Activated CD8-positive, alpha-beta T cell treated with anti-CD3 and anti-CD28 coated beads, Interleukin-2, amount 10 ng/mL, durations not matched to agents 7 days and 5 days (primary cell): ENCODE measurements around the gene SPP1. TPM values are rescaled to one million over a fixed set of nuclear protein-coding genes. Genes with fewer than 3 reads are reported as not detected.
"Not testable (repeated sequence)": the region's sequence is repeated elsewhere in the genome, so short reads cannot be mapped to it uniquely, and the experiment has no call there.

Source experiments
- ATAC-seq: fragments of 150-1000 bp; cut with Tn5 transposase; one replicate; pipeline ENCODE4 v1.10.0; 2021; ENCODE audit warnings: moderate library complexity
- CTCF ChIA-PET: fragments of 350-600 bp; sonication (Branson Sonifier 250); formaldehyde crosslinking; loops from one replicate; lab custom pipeline; 2021; ENCODE audit warnings: antibody characterized with exemption; lab: Charles Lee
- POLR2A ChIA-PET: fragments of 350-600 bp; sonication (Branson Sonifier 250); formaldehyde crosslinking; loops from one replicate; lab custom pipeline; 2021; ENCODE audit warnings: antibody characterized with exemption; lab: Charles Lee
- DNase-seq: peaks from one replicate; pipeline ENCODE4 v3.0.0-alpha.2; 2020
- H3K27ac Mint-ChIP-seq: one replicate; pipeline ENCODE4 v1.8.0; 2021; ENCODE audit warnings: mild to moderate bottlenecking, mixed read lengths
- H3K27me3 Mint-ChIP-seq: one replicate; pipeline ENCODE4 v1.8.0; 2021; ENCODE audit warnings: low read depth, mixed read lengths
- H3K36me3 Mint-ChIP-seq: one replicate; pipeline ENCODE4 v1.8.0; 2021; ENCODE audit warnings: low read depth, mixed read lengths
- H3K4me1 Mint-ChIP-seq: one replicate; pipeline ENCODE4 v1.8.0; 2021; ENCODE audit warnings: low read depth, mixed read lengths
- H3K4me3 Mint-ChIP-seq: one replicate; pipeline ENCODE4 v1.8.0; 2021; ENCODE audit warnings: mild to moderate bottlenecking, mixed read lengths
- H3K9me3 Mint-ChIP-seq: one replicate; pipeline ENCODE4 v1.8.0; 2022; ENCODE audit warnings: mixed read lengths; ENCODE audit not compliant: insufficient read depth
- total RNA-seq, 2 experiments: library from RNA; stranded (reverse); gene quantifications; one replicate each; pipeline ENCODE4 v1.2.3, GENCODE V29; 2021

SPP1 gene
- total RNA-seq, 2 experiments from 2014 or later, result not detected

- ATAC-seq, H3K4me1 Mint-ChIP-seq, POLR2A ChIA-PET, CTCF ChIA-PET, H3K4me3 Mint-ChIP-seq, DNase-seq, H3K36me3 Mint-ChIP-seq, H3K9me3 Mint-ChIP-seq, H3K27ac Mint-ChIP-seq: not testable (repeated sequence)
- H3K27me3 Mint-ChIP-seq, result peaks cover 10% of the 10 kb centered on the region
Observed at GRCh38 chr4:87940809-87941208, 34.7 kb upstream of the SPP1 start.

DNA sequence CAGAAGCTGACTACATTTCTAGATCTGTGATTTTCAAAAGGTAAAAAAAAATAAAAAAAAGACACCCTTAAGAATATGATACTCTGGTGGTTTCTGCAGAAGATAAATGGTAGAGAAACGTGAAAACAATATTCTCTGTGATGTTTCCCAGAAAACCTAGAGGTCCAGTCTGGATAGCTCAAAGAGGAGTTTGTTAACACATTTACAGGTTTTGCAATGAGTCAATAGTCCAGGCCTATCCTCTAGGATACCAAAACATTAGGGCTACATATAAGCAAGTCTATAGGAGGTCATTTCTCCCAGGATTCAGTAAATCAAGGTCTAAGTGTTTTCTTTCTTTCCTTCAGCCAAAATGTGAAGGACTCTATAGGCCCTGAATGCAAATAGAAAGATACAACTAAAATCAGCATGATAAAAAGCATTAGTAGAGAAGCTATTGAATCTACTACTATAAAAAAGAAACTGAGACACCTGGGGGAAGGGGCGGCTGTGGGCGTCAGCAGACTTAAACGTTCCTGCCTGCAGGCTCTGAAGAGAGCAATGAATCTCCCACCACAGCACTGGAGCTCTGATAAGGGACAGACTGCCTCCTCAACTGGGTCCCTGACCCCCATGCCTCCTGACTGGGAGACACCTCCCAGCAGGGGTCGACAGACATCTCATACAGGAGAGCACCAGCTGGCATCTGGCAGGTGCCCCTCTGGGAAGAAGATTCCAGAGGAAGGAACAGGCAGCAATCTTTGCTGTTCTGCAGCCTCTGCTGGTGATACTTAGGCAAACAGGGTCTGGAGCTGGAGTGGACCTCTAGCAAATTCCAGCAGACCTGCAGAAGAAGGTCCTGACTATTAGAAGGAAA is 33.7 kb upstream of the SPP1 start:
- ChIA-PET POLR2A (no interaction called here), CTCF (no interaction called here)
- Mint-ChIP-seq H3K4me1 (no peaks in the 10 kb centered on the region), H3K36me3 (no peaks in the 10 kb centered on the region), H3K4me3 (no peak overlapping the region), H3K9me3 (no peaks in the 10 kb centered on the region), H3K27me3 (peaks cover 10% of the 10 kb centered on the region), H3K27ac (no peak overlapping the region)
- DNase-seq (no peak), ATAC-seq (no peak)

GRCh38 chr4:87943660-87944149 is 31.8 kb upstream of the SPP1 start:
- H3K27ac Mint-ChIP-seq, result no peak overlapping the region

DNA sequence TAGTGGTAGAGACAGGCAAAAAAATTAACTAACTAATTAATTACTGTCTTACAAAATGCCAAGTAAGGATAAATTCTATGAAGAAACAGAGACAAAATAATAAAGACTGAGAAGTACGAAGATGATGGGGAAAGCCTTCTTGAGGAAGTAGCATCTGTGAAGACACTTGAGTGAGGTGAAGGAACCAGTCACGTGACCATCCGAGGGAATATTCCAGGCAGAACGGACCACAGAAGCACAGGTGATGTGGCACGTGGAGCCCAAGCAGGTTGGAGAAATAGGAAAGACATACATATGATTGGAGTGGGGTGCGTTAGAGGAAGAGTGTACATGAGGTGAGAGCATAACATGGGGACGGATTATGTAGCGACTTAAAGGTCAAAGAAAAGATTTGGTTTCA is 30.5 kb upstream of the SPP1 start:
- no peaks in the 10 kb centered on the region for H3K36me3 Mint-ChIP-seq
- no peaks in the 10 kb centered on the region for H3K4me1 Mint-ChIP-seq
- DNase-seq, result no peak
- ChIA-PET POLR2A (no interaction called here), CTCF (interaction anchor here (1.2 kb wide), 1 partner anchor 30 kb away, joined by 5 read pairs; the partner anchor contains the start of gene SPP1)
- no peaks in the 10 kb centered on the region for H3K9me3 Mint-ChIP-seq
- no peak for ATAC-seq
- H3K27ac Mint-ChIP-seq, result no peak overlapping the region
- peaks cover 12% of the 10 kb centered on the region for H3K27me3 Mint-ChIP-seq
- no peak overlapping the region for H3K4me3 Mint-ChIP-seq

More at GRCh38 chr4:87943660-87944149, 31.8 kb upstream of the SPP1 start:
- no peak overlapping the region for H3K4me3 Mint-ChIP-seq
- no peaks in the 10 kb centered on the region for H3K36me3 Mint-ChIP-seq
- peaks cover 10% of the 10 kb centered on the region for H3K27me3 Mint-ChIP-seq
- DNase-seq (no peak), ATAC-seq (no peak)
- no peaks in the 10 kb centered on the region for H3K9me3 Mint-ChIP-seq
- ChIA-PET CTCF (interaction anchor here (1.2 kb wide), 1 partner anchor 31 kb away, joined by 5 read pairs; the partner anchor contains the start of gene SPP1), POLR2A (no interaction called here)
- H3K4me1 Mint-ChIP-seq, result no peaks in the 10 kb centered on the region

DNA sequence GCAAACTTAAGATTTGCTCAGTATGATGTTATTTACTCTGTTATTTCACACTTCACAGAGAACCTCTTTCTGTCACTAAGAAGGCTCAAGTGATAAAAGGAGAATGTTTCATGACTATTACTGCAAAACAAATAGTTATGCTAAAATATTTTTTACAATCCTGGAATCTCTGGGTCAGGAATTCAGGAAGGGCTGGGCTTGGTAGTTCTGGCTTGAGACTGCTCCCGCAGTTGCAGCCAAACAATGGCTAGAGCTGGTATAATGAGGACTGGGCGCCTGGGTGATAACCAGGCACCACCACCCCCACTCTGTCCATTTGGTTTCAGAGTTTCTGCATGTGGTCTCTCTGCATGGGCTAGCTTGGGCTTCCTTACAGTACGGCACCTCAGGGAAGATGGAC is 28.7 kb upstream of the SPP1 start:
- H3K36me3 Mint-ChIP-seq, result no peaks in the 10 kb centered on the region
- no peaks in the 10 kb centered on the region for H3K4me1 Mint-ChIP-seq
- DNase-seq (no peak), ATAC-seq (no peak)
- H3K4me3 Mint-ChIP-seq, result no peak overlapping the region
- CTCF ChIA-PET, result no interaction called here
- no peaks in the 10 kb centered on the region for H3K9me3 Mint-ChIP-seq
- POLR2A ChIA-PET, result no interaction called here
- no peak overlapping the region for H3K27ac Mint-ChIP-seq
- H3K27me3 Mint-ChIP-seq, result peaks cover 9% of the 10 kb centered on the region

DNA sequence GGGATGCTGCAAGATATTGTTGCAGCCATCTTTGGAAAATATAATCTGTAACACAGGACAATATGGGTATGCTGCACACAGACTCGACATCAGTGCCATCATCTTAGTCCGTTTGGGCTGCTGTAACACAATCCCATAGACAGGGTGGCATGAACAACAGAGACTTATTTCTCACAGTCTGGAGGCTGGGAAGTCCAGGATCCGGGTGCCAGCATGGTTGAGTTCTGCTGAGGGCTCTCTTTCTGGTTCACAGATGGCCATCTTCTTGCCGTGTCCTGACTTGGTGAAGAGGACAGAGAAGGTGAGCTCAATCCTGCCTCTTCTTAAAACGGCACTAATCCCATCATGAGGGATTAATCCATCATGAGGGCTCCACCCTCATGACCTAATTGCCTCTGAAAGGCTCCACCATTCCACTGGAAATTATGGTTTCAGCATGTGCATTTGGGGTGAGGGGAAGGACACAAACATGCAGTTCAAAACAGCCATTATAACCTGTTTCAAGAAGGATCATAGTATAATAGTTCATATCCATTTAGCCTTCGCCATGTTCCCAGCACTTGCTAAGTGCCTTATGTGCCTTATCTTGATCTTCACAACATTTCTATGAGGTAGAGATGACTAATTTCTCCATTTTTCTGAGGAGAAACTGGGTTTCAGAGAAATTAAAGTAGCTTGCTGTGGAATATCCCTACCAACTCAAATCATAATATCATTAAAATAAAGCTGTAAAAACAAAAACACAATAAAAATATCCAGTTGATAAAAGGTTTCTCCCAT is 27.9 kb upstream of the SPP1 start:
- Mint-ChIP-seq H3K27ac (no peak overlapping the region), H3K4me1 (no peaks in the 10 kb centered on the region), H3K9me3 (no peaks in the 10 kb centered on the region), H3K4me3 (no peak overlapping the region), H3K36me3 (no peaks in the 10 kb centered on the region), H3K27me3 (peaks cover 11% of the 10 kb centered on the region)
- ATAC-seq (no peak), DNase-seq (no peak)
- ChIA-PET POLR2A (no interaction called here), CTCF (no interaction called here)

GRCh38 chr4:87949961-87950360 is 25.6 kb upstream of the SPP1 start:
- Mint-ChIP-seq H3K9me3 (no peaks in the 10 kb centered on the region), H3K4me3 (no peak overlapping the region), H3K27me3 (peaks cover 7% of the 10 kb centered on the region), H3K36me3 (no peaks in the 10 kb centered on the region), H3K27ac (no peak overlapping the region), H3K4me1 (no peaks in the 10 kb centered on the region)
- CTCF ChIA-PET, result no interaction called here
- no peak for DNase-seq
- POLR2A ChIA-PET, result no interaction called here
- ATAC-seq, result no peak

GRCh38 chr4:87950493-87950892 is 25.0 kb upstream of the SPP1 start:
- H3K9me3 Mint-ChIP-seq, result no peaks in the 10 kb centered on the region
- no peaks in the 10 kb centered on the region for H3K36me3 Mint-ChIP-seq
- peaks cover 9% of the 10 kb centered on the region for H3K27me3 Mint-ChIP-seq
- no peak overlapping the region for H3K27ac Mint-ChIP-seq
- CTCF ChIA-PET, result no interaction called here
- ATAC-seq (no peak), DNase-seq (no peak)
- no peak overlapping the region for H3K4me3 Mint-ChIP-seq
- no peaks in the 10 kb centered on the region for H3K4me1 Mint-ChIP-seq
- POLR2A ChIA-PET, result no interaction called here

DNA sequence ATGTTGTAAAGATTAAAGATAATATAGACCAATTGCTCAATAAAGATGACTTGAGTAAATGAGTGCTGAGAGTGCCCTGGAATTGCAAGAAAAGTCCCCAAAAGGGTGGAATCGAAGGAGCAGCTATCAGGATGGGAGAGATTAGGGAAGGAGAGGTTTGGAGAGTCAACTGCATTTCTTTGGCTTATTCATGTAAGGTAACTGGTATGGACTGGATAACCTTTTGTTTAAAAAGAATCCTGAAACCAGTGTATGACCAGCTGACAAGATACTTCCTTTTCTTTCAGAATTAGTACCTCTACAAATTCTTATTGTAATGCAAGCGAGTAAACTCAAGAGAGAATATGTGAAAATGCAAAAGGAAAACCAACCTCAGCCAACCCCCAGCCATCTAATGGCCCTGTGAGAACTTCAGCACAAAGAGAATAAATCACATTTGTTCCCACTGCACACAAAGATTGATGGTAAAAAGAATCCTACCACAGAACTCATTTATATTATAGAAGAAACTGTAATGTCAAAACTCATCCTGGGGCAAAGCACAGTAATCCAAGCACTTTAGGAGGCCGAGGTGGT is 24.5 kb upstream of the SPP1 start:
- ChIA-PET CTCF (no interaction called here), POLR2A (no interaction called here)
- Mint-ChIP-seq H3K27ac (no peak overlapping the region), H3K4me1 (no peaks in the 10 kb centered on the region), H3K9me3 (no peaks in the 10 kb centered on the region), H3K36me3 (no peaks in the 10 kb centered on the region), H3K4me3 (no peak overlapping the region), H3K27me3 (peaks cover 10% of the 10 kb centered on the region)
- ATAC-seq (no peak), DNase-seq (no peak)

- H3K9me3 Mint-ChIP-seq, result no peaks in the 10 kb centered on the region
- no peak overlapping the region for H3K27ac Mint-ChIP-seq
- H3K36me3 Mint-ChIP-seq, result no peaks in the 10 kb centered on the region
- DNase-seq (no peak), ATAC-seq (no peak)
- ChIA-PET POLR2A (no interaction called here), CTCF (interaction anchor here (4.2 kb wide), 1 partner anchor 19 kb away, joined by 16 read pairs; no protein-coding TSS in a partner anchor)
- no peak overlapping the region for H3K4me3 Mint-ChIP-seq
- peaks cover 10% of the 10 kb centered on the region for H3K27me3 Mint-ChIP-seq
- no peaks in the 10 kb centered on the region for H3K4me1 Mint-ChIP-seq
Observed at GRCh38 chr4:87953826-87954225, 21.7 kb upstream of the SPP1 start.

DNA sequence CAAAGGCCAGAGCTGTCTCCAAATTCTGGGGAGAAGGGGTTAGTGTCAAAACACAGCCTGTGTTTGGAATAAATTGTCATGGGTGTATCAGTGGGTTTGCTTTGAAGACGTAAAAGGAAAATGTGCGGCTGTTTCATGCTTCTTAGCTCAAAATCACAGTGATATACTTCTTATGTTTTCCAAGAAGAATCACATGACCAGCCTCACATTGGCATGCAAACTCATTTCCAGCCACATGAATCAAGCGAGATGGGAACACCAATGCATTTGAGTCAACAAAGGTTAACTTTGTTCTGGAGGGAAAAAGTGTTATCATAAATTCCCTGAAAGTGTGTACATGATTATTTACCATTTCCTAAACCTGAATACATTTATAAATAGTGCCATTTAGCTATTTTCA is 19.0 kb upstream of the SPP1 start:
- ChIA-PET POLR2A (no interaction called here), CTCF (interaction anchor here (1.9 to 4.2 kb wide), 2 partner anchors 17 to 29 kb away, joined by 5 to 16 read pairs; no protein-coding TSS in a partner anchor)
- no peak for DNase-seq
- H3K9me3 Mint-ChIP-seq, result no peaks in the 10 kb centered on the region
- no peak overlapping the region for H3K27ac Mint-ChIP-seq
- no peaks in the 10 kb centered on the region for H3K36me3 Mint-ChIP-seq
- H3K27me3 Mint-ChIP-seq, result peaks cover 6% of the 10 kb centered on the region
- ATAC-seq, result no peak
- H3K4me1 Mint-ChIP-seq, result no peaks in the 10 kb centered on the region
- no peak overlapping the region for H3K4me3 Mint-ChIP-seq
